GM21381 (cell line): Measurements from ENCODE around the gene DEFB125.
"Not testable (repeated sequence)": the region's sequence is repeated elsewhere in the genome, so short reads cannot be mapped to it uniquely, and the experiment has no call there.

Source experiments
- ATAC-seq: cut with Tn5 transposase; IDR thresholded peaks from one replicate; pipeline ENCODE4 v1.9.1; 2021; ENCODE audit warnings: mild to moderate bottlenecking, moderate library complexity; ENCODE audit not compliant: unreplicated experiment

DEFB125 gene, protein sequence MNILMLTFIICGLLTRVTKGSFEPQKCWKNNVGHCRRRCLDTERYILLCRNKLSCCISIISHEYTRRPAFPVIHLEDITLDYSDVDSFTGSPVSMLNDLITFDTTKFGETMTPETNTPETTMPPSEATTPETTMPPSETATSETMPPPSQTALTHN

DNA sequence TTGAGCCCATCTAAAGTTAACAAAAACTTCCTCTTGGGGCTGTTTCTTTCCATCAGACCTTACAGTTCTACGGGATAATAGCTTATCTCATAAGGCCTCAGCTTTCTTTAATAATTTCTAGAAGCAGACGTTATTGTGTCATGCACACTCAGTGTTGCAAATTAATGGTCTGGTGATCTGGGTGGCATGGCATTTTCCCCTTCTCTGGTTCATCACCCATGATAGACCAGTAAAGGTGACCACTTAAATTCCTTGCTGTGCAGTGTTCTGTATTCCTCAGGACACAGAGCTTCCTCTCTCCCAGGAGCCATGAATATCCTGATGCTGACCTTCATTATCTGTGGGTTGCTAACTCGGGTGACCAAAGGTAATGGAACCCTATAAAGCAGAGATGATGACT, at the start of gene DEFB125:
DEFB125 (plus strand) TSS at position 272 of the 400 bp plus-strand sequence; CDS start at position 310, 38 bp downstream.
- no peak for ATAC-seq

DNA sequence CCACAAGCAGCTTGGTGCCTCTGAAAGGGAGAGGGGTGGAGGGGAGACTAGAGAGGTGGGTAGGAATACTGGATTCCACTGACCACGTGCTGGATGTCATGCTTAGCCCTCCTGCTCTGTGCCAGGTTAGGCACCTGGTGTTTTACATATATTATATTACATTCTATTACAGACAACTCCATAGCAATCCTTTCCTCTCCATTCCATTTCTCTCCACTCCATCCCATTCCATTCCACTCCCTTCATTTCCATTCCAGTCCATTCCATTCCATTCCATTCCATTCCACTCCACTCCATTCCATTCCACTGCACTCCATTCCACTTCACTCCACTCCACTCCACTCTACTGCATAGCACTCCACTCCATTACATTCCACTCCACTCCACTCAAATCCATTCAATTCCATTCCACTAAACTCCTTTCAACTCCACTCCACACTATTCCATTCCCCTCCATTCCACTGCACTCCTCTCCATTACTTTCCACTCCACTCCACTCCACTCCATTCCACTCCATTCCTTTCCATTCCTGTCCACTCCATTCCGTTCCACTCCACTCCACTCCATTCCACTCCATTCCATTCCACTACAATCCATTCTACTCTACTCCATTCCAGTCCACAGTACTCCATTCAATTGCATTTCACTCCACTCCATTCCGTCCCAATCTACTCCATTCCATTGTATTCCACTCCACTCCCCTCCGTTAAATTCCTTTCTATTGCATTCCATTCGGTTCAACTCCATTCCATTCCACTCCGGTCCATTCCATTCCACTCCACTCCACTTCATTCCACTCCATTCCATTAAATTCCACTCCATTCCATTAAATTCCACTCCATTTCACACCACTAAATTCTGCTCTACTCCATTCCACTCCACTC, 27.2 kb upstream of the DEFB125 start:
- no peak for ATAC-seq

DNA sequence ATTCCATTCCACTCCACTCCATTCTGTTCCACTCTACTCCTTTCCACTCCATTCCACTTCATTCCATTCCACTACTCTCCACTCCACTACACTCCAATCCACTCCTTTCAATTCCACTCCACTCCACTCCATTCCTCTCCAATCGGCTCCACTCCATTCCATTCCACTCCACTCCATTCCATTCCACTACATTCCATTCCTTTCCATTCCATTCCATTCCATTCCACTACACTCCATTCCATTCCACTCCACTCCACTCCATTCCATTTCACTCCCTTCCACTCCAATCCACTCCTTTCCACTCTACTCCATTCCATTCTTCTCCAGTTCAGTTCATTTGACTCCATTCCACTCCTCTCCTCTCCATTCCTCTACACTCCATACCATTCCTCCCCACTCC, 26.2 kb upstream of the DEFB125 start:
- ATAC-seq: no peak

DNA sequence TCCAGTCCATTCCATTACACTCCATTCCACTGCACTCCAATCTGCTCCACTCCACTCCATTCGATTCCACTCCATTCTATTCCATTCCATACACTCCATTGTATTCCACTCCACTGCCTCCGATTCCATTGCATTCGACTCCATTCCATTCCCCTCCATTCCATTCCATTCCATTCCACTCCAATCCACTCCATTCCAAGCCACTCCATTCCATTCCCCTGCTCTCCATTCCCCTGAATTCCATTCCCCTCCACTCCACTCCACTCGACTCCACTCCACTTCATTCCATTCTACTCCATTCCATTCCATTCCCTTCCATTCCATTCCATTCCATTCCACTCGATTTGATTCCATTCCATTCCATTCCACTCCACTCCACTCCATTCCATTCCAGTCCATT, 25.7 kb upstream of the DEFB125 start:
- ATAC-seq: no peak

DNA sequence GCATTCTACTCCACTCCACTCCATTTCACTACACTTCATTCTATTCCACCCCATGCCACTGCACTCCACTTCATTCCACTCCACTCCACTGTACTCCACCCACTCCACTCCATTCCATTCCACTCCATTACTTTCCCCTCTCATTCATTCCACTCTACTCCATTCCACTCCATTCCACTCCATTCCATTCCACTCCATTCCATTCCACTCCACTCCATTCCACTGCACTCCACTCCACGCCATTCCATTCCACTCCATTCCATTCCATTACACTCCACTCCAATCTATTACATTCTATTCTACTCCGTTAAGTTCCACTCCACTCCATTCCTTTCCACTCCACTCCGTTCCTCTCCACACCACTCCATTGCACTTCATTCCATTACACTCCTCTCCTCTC, 25.0 kb upstream of the DEFB125 start:
- no peak for ATAC-seq

DNA sequence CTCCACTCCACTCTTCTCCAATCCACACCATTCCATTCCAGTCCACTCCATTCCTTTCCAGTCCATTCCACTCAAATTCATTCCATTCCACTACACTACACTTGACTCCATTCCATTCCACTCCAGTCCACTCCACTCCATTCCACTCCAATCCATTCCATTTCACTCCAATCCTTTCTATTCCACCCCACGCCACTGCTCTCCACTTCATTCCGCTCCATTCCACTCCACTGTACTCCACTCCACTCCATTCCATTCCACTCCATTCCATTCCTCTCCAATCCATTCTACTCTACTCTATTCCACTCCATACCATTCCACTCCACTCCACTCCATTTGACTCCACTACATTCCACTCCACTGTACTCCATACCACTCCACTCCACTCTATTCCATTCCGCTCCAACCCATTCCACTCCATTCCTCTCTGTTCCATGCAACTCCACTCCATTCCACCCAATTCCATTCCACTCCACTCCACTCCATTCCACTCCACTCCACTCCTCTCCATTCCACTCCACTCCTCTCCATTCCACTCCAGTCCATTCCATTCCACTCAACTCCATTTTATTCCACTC, 23.4 kb upstream of the DEFB125 start:
- ATAC-seq: no peak

DNA sequence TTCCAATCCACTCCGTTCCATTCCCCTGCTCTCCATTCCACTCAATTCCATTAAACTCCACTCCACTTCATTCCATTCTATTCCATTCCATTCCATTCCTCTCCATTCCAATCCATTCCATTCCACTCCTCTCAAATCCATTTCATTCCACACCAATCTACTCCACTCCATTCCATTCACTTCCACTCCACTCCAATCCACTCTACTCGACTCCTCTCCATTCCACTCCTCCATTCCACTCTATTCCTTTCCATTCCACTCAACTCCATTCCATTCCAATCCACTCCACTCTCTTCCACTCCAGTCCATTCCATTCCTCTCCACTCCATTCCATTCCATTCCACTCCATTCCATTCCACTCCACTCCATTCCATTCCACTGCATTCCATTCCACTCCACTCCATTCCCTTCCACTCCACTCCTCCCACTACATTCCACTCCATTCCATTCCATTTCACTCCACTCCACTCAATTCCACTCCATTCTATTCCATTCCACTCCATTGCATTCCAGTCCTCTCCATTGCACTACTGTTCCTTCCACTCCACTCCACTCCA, 22.6 kb upstream of the DEFB125 start:
- ATAC-seq: no peak

DNA sequence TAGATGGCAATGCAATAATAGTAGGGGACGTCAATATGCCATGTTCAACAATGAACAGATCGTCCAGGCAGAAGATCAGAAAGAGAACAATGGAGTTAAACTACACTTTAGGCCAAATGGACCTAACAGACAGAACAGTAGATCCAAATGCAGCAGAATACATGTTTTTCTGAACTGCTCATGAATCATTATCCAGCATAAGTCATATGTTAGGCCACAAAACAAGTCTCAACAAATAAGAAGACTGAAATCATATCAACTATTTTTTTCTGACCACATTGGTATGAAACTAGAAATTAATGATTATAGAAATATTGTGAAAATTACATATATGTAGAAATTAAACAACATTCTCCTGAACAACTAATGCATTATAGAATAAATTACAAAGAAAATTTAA, 10.2 kb upstream of the DEFB125 start:
- ATAC-seq: no peak

DNA sequence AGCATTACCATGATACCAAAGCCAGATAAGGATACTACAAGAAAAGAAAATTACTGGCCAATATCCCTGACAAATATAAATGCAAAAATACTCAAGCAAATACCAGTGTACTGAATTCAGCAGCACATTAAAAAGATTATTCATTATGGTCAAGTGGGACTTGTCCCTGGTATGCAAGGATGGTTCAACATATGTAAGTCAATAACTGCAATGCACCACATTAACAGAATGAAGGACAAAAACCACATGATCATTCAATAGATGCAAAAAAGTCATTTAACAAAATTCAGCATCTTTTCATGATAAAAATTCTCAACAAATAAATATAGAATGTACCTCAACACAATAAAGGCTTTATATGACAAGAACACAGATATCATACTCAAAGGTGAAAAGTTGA, 9.1 kb upstream of the DEFB125 start:
- ATAC-seq: no peak

DNA sequence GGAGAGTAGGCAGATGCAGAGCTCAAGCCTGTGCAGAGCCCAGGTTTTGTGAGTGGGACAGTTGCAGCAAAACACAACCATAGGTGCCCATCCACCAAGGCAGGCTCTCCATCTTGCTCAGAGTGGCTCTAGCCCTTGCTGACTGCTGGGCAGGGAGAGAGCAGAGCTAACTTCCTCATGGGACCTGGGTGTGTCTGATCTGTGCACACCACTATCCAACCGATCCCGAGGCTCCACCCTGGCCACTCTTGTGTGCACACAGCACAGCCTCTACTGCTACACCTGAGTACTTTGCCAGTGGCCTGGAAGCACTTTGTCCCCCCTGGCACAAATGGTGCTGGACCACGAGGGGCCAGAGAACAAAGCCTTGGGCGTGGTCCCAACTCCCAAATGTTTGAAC, 7.9 kb upstream of the DEFB125 start:
- no peak for ATAC-seq

DNA sequence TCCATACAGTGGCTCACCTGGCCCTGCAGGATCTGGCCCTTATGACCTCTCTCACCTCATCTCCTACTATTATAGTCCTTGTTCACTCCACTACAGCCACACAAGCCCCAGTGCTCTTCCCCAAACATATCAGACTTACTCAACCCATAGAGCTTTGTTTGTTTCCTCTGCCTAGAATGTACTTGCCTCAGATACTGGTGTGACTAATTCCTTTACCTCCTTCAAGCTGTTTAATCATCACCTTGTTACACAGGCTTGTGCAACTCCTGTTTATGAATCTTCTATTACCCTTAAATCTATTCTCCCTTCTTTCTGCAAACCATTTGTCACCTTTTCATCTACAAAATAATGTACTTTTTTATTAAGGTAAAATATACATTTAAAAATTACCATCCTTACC, 3.2 kb downstream of the DEFB125 start:
- ATAC-seq: no peak

DNA sequence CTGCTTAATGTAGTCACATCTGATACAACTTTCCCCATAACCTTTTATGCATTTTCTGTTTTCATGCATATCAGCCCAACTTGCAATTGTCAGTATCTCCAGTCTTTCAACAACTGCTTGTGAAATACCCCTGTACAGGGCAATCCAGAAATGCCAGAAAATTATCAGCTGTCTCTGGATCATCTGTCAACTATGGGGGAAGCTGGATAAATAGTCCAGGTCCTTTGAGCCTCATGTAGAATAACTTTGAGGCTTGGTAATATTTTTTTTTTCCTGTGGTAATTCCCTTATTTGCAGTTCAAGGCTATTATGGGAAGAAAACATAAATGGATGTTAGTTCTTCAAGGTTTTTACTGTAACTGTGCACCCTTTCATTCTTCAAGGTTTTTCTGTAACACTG, 6.2 kb downstream of the DEFB125 start:
- ATAC-seq: no peak

DNA sequence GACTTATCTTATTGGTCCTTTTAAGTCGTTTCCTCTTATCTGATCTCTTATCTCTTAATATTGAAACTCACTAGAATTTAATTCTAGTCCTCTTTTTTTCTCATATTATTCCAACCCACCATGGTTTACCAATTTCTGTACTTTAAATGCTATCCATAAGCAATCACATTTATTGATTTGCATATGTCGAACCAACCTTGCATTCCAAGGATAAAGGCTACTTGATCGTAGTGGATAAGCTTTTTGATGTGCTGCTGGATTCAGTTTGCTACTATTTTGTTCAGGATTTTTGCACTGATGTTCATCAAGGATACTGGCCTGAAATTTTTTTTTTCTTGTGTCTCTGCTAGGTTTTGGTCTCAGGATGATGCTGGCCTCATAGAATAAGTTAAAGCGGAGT, 7.7 kb downstream of the DEFB125 start:
- ATAC-seq: no peak

DNA sequence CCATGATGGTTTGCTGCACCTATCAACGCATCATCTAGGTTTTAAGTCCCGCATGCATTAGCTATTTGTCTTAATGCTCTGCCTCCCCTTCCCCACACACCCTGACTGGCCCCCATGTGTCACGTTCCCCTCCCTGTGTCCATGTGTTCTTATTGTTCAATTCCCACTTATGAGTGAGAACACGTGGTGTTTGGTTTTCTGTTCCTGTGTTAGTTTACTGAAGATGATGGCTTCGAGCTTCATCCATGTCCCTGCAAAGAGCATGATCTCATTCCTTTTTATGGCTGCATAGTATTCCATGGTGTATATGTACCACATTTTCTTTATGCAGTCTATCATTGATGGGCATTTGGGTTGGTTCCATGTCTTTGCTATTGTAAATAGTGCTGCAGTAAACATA, 10.2 kb downstream of the DEFB125 start:
- not testable (repeated sequence) for ATAC-seq

DNA sequence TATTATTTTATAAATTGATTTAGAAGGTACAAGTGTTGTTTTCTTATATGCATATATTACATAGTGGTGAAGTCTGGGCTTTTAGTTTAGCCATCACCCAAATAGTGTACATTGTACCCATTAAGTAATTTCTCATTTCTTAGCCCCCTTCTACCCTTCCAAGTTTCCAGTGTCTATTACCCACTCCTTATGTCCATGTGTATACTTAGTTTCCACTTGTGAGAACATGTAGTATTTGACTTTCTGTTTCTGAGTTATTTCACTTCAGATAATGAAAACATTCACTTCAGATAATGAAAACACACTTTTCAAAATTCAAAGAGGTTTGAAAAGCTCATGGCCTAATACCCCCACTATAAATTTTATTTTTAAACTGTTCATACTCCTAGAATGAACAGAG, 14.5 kb downstream of the DEFB125 start:
- no peak for ATAC-seq

DNA sequence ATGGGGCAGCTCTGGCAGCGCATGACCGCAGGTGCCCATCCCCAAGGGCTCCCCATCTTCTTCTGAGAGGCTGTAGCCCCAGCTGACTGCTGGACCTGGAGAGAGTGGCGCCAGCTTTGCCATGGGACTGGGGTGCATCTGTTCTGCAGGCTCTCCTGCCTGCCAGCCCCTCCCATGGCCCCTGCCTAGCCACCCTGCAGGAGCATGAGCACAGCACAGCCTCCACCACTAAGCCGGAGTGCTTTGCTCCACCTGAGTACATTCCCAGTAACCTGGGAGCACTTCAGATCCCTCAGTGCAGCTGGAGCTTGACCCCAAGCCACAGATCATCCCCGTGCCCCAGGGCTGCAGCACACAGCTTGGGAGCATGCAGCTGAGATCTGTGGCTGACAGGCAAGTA, 16.0 kb downstream of the DEFB125 start:
- ATAC-seq: no peak

DNA sequence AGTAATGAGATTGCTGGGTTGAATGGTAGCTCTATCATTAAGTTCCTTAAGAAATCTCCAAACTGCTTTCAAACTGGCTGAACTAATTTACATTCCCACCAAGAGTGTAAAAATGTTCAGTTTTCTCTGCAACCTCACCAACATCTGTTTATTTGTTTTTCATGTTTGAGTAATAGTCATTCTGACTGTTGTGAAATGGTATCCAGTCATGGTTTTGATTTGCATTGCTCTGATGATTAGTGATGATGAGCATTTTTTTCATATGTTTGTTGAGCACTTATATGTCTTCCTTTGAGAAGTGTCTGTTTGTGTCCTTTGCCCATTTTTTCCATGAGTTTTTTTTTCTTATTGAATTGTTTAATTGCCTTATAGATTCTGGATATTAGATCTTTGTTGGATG, 24.9 kb downstream of the DEFB125 start:
- no peak for ATAC-seq

DNA sequence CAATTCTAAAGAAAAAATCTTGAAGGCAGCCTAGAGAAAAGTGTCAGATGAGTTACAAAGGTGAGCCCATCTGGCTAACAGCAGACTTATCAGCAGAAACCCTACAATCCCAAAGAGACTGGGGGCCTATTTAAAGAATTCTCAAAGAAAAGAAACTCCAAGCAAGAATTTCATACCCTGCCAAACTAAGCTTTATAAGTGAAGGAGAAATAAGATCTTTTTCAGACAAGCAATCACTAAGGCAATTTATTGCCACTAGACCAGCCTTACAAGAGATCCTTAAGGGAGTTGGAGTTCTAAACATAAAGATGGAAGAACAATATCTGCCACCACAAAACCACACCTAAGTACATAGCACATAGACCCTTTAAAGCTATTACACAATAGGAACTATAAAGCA, 30.0 kb downstream of the DEFB125 start:
- ATAC-seq: no peak

DNA sequence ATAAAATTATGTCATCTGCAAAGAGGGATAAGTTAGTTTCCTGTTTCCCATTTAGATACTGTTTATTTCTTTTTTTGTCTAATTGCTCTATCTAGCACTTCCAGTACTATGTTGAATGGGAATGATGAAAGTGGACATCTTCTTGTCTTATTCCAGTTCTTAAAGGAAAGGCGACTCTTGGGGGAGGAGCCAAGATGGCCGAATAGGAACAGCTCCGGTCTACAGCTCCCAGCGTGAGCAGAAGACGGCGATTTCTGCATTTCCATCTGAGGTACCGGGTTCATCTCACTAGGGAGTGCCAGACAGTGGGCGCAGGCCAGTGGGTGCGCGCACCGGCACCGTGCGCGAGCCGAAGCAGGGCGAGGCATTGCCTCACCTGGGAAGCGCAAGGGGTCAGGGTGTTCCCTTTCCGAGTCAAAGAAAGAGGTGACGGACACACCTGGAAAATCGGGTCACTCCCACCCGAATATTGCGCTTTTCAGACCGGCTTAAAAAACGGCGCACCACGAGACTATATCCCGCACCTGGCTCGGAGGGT, 42.4 kb downstream of the DEFB125 start:
- not testable (repeated sequence) for ATAC-seq

DNA sequence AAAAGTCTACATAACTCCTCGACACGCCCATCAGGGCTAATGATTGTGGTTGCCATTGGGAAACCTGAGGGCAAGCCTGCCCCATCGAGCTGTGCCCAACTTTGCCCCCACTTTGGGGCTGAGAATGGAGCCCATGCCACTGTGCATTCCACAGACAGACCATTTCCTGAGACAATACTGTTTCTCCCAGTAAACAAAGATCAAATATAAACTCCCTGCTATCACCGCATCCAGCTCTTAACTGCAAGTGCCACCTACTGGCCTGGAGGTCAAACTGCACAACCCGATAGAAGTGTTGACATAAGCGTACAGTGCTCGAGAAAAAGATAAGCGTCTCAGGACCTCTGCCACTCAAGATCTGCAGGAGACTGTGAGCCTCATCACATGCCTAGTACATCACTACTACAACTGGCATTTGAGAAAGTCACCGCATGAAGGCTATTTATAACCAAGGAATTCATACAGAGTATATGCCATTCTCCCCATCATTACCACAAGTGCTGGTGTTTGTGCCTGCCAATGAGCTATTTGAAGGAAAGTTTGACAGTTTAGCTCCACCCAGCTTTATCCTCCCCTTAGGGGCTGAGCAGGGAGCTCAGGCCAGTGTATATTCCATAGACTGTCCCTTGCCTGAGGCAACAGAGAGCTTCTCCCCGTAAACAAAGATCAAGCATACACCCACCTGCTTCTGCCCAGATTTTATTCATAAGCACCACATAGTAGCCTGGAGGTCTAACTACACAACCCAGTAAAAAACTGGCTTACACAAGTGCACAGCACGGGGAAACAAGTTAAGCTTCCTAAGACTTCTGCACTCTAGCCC, 50.4 kb downstream of the DEFB125 start:
- no peak for ATAC-seq

DNA sequence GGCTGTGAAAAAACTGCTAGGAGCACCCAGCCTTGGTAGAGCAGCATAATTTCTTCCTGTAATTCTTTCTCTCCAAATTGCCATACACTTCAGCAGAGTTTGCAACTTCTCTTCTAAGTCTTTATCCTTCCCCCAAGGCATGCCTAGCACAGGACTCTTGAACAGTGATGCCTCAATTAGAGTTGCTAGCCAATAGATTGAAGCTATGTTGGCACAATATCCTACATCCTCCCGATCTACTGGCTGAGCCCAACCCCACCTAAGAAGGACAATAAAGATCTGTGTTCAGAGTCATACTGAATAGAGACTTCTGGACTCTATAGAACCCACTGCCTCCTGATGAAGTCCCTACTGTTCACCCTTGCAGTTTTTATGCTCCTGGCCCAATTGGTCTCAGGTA, 54.8 kb downstream of the DEFB125 start, which contains the start of gene DEFB126:
DEFB126 (plus strand) TSS at position 301 of the 400 bp plus-strand sequence; CDS start at position 340, 39 bp downstream.
- no peak for ATAC-seq
